ACC112 (cell line): ENCODE data around the gene AKAP5.

Experiments used
- H2AFZ ChIP-seq: fragments of 200-600 bp; sonication (generic); one replicate; pipeline ENCODE4 v1.6.0; 2017; ENCODE audit warnings: antibody characterized with exemption, low read length; ENCODE audit not compliant: unreplicated experiment
- H3K27ac ChIP-seq: fragments of 200-600 bp; sonication (generic); 2 replicates; pipeline ENCODE4 v1.5.1; 2014; ENCODE audit warnings: low read depth, mild to moderate bottlenecking, antibody characterized with exemption, low read length, moderate library complexity
- H3K27me3 ChIP-seq: fragments of 200-600 bp; sonication (generic); 2 replicates; pipeline ENCODE4 v1.6.1; 2014; ENCODE audit warnings: mild to moderate bottlenecking, antibody characterized with exemption, low read length, moderate library complexity, mixed read lengths; ENCODE audit not compliant: insufficient read depth
- H3K36me3 ChIP-seq: fragments of 200-600 bp; sonication (generic); 2 replicates; pipeline ENCODE4 v1.6.1; 2016; ENCODE audit warnings: mild to moderate bottlenecking, antibody characterized with exemption, low read length, moderate library complexity, mixed read lengths; ENCODE audit not compliant: insufficient read depth
- H3K4me1 ChIP-seq: fragments of 200-600 bp; sonication (generic); one replicate; pipeline ENCODE4 v1.6.1; 2016; ENCODE audit warnings: low read length, mixed read lengths; ENCODE audit not compliant: insufficient read depth, unreplicated experiment, control insufficient read depth
- H3K4me3 ChIP-seq: fragments of 200-600 bp; sonication (generic); 2 replicates; pipeline ENCODE4 v1.5.1; 2014; ENCODE audit warnings: mild to moderate bottlenecking, low read depth, low read length
- H3K79me2 ChIP-seq: fragments of 200-600 bp; sonication (generic); one replicate; pipeline ENCODE4 v1.6.0; 2016; ENCODE audit warnings: low read length; ENCODE audit not compliant: control insufficient read depth, unreplicated experiment, insufficient read depth

AKAP5 gene

DNA sequence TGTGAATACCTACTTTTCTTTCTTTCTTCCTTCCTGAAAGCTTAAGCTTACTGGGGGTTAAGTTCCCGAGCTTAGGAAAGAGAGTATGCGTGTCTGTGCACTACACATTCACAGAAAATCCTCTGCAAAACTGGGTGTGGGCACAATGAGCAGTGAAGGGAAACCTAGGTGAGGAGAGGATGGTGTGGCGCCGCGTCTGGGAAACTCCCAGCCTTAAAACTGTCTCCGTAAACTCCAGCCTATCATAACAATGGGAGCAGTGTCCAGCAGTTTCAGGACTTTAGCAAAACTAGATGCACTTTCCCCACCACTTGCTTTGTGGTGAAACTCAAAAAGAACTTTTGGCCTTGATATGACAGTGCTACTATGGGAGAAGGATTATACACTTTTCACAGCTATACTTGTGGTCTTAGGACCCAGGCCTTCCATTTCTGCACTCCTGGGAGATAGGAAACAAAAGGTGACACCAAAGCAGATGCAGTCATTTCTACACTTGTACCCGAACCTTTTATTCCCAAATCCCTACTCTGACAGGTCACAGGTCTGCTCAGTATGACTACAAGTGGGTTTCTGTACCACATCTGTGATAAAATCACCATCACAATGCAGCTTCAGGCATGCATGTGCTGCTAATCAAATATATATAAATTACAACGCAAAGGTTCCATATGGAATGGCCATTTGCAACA, 10.4 kb downstream of the AKAP5 start:
- no peaks in the 10 kb centered on the region for H3K36me3 ChIP-seq
- no peaks in the 10 kb centered on the region for H3K79me2 ChIP-seq
- no peak overlapping the region for H3K4me3 ChIP-seq
- H3K4me1 ChIP-seq, result no peaks in the 10 kb centered on the region
- no peaks in the 10 kb centered on the region for H3K27me3 ChIP-seq
- H3K27ac ChIP-seq, result no peak overlapping the region
- no peak overlapping the region for H2AFZ ChIP-seq

DNA sequence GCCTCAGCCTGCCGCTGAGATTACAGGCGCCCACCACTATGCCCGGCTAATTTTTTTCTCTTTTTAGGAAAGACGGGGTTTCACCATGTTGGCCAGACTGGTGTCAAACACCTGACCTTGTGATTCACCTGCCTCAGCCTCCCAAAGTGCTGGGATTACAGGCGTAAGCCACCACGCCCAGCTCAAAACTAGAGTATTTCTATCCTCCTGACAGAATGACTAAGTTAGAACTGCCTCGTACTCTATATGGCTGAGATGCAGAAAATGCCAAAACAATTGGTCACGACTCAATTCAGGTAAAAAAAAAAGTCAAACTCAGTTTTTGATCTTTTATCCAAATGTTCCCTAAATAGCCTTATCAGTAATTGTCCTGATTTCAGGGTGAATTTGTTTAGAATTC, 11.1 kb downstream of the AKAP5 start:
- H3K36me3 ChIP-seq, result no peaks in the 10 kb centered on the region
- H3K4me3 ChIP-seq, result no peak overlapping the region
- no peaks in the 10 kb centered on the region for H3K27me3 ChIP-seq

DNA sequence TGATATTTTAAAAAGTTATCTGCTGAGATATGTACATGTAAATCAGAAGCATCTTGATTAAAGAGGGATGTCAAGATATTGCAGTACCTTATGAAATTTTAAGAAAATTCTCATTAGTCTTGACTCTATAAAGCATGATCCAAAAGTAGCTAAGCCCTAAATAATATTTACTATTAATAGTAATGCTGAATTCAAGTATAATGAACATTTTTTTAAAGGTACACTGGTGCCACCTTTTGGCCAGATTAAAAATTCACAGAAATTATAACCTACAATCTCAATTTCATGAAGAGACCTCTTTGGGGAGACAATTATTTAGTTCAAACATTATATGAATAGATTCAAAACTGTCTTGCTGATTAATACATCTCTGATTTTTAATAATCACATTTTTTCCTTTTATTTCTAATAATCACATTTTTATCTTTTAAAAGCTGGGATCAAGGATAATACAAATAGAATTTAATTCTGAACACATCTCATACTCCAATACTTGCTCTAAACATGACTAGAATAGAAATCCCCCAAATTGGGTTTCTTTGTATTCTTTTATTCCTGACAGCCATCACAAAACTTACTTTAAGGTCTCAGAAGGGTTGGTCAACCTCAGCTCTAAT, 13.4 kb downstream of the AKAP5 start:
- H3K79me2 ChIP-seq, result no peaks in the 10 kb centered on the region
- H3K27ac ChIP-seq, result no peak overlapping the region
- no peak overlapping the region for H3K4me3 ChIP-seq
- no peaks in the 10 kb centered on the region for H3K4me1 ChIP-seq
- H3K27me3 ChIP-seq, result no peaks in the 10 kb centered on the region
- H2AFZ ChIP-seq, result no peak overlapping the region
- no peaks in the 10 kb centered on the region for H3K36me3 ChIP-seq

More for the DNA sequence above, 11.1 kb downstream of the AKAP5 start:
- H3K79me2 ChIP-seq, result no peaks in the 10 kb centered on the region
- H3K27ac ChIP-seq, result no peak overlapping the region
- no peaks in the 10 kb centered on the region for H3K4me1 ChIP-seq
- no peak overlapping the region for H2AFZ ChIP-seq

DNA sequence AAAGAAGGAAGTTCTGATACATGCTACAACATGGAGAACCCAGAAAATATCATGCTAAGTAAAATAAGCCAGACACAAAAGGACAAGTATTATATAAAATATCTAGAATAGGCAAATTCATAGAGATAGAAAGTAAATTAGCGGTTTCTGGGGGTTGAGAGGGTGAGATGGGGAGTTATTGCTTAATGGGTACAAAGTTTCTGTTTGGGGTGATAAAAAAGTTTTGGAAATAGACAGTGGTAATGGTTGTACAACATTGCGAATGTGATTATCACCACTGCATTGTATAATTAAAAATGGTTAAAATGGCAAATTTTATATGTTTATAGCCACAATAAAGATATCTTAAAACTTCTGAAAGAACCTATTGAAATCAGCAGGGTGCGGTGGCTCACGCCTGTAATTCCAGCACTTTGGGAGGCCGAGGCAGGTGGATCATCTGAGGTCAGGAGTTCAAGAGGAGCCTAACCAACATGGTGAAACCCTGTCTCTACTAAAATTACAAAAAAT, 23.3 kb downstream of the AKAP5 start:
- Histone ChIP-seq H3K27me3 (no peaks in the 10 kb centered on the region), H3K36me3 (peaks cover 39% of the 10 kb centered on the region), H3K27ac (no peak overlapping the region), H2AFZ (no peak overlapping the region), H3K79me2 (peaks cover 11% of the 10 kb centered on the region), H3K4me1 (no peaks in the 10 kb centered on the region), H3K4me3 (no peak overlapping the region)

DNA sequence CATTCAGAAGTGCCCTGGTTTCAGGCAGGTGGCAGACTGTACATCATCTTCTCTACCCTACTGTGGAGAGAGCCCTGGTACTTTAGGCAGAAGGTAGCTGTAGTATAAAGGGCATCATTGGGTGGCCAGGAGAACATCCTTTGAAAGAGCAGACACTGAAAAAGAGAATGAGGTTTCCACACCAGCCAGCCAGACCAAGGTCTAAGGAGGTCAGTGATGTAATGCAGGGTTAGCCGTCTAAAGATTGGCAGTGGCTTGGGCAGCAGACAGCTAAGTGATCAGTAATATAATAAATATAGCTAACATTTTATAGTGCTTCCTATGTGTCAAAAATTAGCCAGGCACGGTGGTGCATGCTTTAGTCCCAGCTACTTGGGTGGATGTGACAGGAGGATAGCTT, 26.3 kb downstream of the AKAP5 start:
- no peak overlapping the region for H2AFZ ChIP-seq
- H3K36me3 ChIP-seq, result peaks cover 30% of the 10 kb centered on the region
- no peaks in the 10 kb centered on the region for H3K4me1 ChIP-seq
- H3K79me2 ChIP-seq, result peaks cover 15% of the 10 kb centered on the region
- H3K4me3 ChIP-seq, result no peak overlapping the region
- no peaks in the 10 kb centered on the region for H3K27me3 ChIP-seq
- no peak overlapping the region for H3K27ac ChIP-seq

DNA sequence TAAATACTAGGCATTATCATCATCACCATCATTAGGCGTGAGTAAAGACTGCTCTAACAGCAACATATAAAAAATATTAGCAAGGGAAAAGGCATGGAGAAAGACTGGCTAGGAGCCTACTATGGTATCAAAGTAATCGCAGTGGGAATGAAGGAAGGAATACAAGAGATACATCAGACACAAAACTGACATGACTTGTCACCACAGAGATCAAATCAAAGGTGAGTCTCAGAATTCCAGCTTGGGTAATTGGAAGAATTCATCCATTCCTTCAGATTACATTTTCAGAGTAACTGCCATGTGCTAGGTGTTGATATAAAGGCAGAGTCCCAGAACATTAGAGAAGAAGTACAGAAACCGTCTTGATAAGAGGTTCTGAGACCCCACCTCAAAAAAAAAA, 28.2 kb downstream of the AKAP5 start:
- Histone ChIP-seq H3K27me3 (no peaks in the 10 kb centered on the region), H3K36me3 (peaks cover 16% of the 10 kb centered on the region; the same call in 1 of the 2 replicates), H3K4me1 (no peaks in the 10 kb centered on the region), H3K27ac (no peak overlapping the region), H3K4me3 (no peak overlapping the region), H3K79me2 (peaks cover 21% of the 10 kb centered on the region), H2AFZ (no peak overlapping the region)

DNA sequence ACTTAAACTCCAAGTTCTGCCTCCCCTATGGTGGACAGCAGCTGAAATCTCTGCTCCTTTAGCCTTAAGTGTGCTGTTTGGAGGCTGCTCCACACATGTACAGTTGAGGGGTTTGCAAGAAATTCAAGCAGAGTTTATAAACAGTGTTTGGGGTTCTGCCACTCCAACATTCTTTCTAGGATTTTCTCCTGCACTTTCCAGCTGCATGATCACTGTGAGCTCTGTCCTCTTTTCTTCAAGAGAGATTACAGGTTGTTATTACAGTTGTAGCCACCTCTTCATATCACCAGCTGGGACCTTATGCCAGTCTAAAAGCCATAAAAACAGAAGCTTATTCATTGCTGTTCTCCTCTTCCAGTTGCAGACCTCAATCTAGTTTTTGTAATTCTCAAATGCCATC, 30.0 kb downstream of the AKAP5 start:
- Histone ChIP-seq H3K27ac (no peak overlapping the region), H3K4me1 (peaks cover 8% of the 10 kb centered on the region), H3K4me3 (no peak overlapping the region), H2AFZ (no peak overlapping the region), H3K36me3 (peaks cover 14% of the 10 kb centered on the region; the same call in 1 of the 2 replicates), H3K79me2 (peaks cover 36% of the 10 kb centered on the region), H3K27me3 (no peaks in the 10 kb centered on the region)

DNA sequence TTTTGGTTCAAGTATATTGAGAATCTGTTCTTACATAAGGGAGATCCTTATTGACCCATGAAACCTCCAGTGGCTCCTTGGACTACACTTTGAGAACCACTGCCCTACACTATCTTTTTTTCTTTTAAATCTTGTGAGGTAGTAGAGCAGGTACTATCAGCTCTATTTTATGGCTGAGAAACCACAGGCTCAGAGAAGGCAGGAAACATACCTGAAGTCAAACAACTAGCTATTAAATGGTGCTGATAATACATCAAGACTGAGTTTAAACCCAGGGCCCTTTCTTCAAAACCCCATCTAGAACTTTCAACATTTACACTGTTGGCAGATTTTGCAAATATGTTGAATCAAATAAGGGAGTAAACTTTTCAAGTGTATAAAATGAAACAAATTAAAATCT, 31.5 kb downstream of the AKAP5 start:
- peaks cover 43% of the 10 kb centered on the region for H3K79me2 ChIP-seq

DNA sequence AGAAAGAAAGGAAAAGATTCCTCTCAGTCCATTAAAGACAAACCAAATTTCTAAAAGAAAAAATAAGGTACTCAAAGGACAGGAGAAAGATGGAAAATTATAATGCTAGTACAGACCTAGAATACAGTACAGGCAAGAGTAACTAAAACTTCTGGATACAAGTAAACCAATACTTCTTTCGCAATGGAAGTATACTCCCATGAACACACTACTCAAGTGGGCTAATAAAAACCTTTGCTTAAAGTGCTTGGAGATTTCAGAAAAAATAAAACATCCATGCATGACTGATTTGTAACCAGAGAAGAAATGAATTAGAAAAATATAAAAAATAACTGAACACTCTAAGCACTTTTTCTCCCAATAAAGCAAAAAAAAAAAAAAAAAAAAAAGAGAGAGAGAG, 34.8 kb downstream of the AKAP5 start:
- Histone ChIP-seq H3K36me3 (peaks cover 8% of the 10 kb centered on the region; the same call in 1 of the 2 replicates), H3K27me3 (no peaks in the 10 kb centered on the region), H3K4me1 (peaks cover 26% of the 10 kb centered on the region), H3K4me3 (peak overlapping the region; percentile 27; the same call in 1 of the 2 replicates), H3K79me2 (peaks cover 46% of the 10 kb centered on the region), H2AFZ (no peak overlapping the region), H3K27ac (peak overlapping the region; percentile 9; the same call in 1 of the 2 replicates)

More for the DNA sequence above, 31.5 kb downstream of the AKAP5 start:
- no peaks in the 10 kb centered on the region for H3K27me3 ChIP-seq
- peaks cover 19% of the 10 kb centered on the region for H3K4me1 ChIP-seq
- H3K36me3 ChIP-seq, result peaks cover 9% of the 10 kb centered on the region; the same call in 1 of the 2 replicates
- no peak overlapping the region for H2AFZ ChIP-seq
- no peak overlapping the region for H3K27ac ChIP-seq
- H3K4me3 ChIP-seq, result no peak overlapping the region

DNA sequence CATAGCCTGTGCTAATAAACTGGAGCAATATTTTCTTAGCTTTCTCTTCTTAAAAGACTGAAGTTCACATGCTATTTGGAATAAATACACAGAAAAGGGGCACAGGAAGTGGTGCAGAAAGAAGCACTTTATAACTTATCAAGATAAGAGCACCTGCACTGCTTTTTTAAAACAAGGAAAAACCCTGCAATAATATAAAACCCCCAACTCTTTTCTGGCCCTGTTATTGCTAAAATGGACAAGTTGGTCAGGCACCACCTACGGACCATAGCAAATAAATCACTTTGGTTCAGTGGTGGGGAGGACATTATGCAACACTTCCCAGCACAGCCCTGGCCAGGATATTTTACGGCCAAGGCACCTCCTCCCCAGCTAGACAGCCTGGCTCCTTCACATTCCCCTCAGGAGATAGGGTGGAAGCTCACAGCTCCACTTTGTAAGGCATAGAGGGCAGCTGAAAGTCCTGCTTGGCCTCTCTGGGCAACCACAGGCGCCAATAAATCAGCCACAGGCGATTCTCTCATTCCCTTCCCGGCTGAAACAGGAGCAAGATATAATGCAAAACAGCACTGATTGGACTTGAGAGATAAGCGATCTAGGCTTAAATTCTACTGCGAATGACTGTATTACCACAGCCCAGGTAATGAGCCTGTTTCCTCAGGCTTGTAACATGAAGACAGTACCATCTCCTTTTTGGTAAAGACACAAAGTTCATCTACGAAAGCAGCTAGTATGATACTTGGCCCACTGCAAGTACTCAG, 36.3 kb downstream of the AKAP5 start:
- Histone ChIP-seq H3K4me1 (peaks cover 29% of the 10 kb centered on the region), H3K27me3 (no peaks in the 10 kb centered on the region), H3K79me2 (peaks cover 59% of the 10 kb centered on the region), H2AFZ (peak overlapping the region; percentile 71), H3K4me3 (peak overlapping the region; percentile 84), H3K27ac (peak overlapping the region; percentile 98), H3K36me3 (peaks cover 5% of the 10 kb centered on the region; the same call in 1 of the 2 replicates)
